SK-N-MC (cell line): ENCODE results near the gene ABCD2.

ENCODE experiments used
- DNase-seq: peaks from one replicate; pipeline ENCODE4 v3.0.0-alpha.2; 2011; ENCODE audit warnings: low read depth, low spot score
- H3K27ac ChIP-seq: fragments of 200-600 bp; sonication (generic); 2 replicates; pipeline ENCODE4 v1.5.1; 2016; ENCODE audit warnings: mixed run types
- H3K36me3 ChIP-seq: fragments of 200-600 bp; sonication (generic); 2 replicates; pipeline ENCODE4 v1.6.1; 2017; ENCODE audit warnings: antibody characterized with exemption, low read length, mixed read lengths; ENCODE audit not compliant: insufficient read depth
- H3K4me3 ChIP-seq: fragments of 200-600 bp; sonication (generic); 2 replicates; pipeline ENCODE4 v1.5.1; 2016
- H3K9ac ChIP-seq: fragments of 200-600 bp; sonication (generic); 2 replicates; pipeline ENCODE4 v1.8.0; 2017; ENCODE audit warnings: mixed run types, mixed read lengths; ENCODE audit not compliant: insufficient read length
- H3K9me3 ChIP-seq: fragments of 200-600 bp; sonication (generic); 2 replicates; pipeline ENCODE4 v1.6.1; 2017; ENCODE audit warnings: low read depth, mild to moderate bottlenecking, antibody characterized with exemption, low read length, moderate library complexity, mixed read lengths
- EZH2 ChIP-seq: fragments of 200-600 bp; sonication (generic); IDR thresholded peaks from one replicate; pipeline ENCODE4 v1.6.1; 2017; ENCODE audit warnings: antibody characterized with exemption
- FOXP2 ChIP-seq: optimal IDR thresholded peaks from 2 replicates; pipeline ENCODE3; 2011; ENCODE audit warnings: mild to moderate bottlenecking, moderate library complexity; ENCODE audit not compliant: insufficient read depth; ENCODE audit errors: extremely low read length, control extremely low read depth
- POLR2AphosphoS5 ChIP-seq: IDR thresholded peaks from 2 replicates; pipeline ENCODE4 v1.6.1; 2012; ENCODE audit warnings: mild to moderate bottlenecking, low read depth, low read length, borderline replicate concordance

ABCD2 gene

DNA sequence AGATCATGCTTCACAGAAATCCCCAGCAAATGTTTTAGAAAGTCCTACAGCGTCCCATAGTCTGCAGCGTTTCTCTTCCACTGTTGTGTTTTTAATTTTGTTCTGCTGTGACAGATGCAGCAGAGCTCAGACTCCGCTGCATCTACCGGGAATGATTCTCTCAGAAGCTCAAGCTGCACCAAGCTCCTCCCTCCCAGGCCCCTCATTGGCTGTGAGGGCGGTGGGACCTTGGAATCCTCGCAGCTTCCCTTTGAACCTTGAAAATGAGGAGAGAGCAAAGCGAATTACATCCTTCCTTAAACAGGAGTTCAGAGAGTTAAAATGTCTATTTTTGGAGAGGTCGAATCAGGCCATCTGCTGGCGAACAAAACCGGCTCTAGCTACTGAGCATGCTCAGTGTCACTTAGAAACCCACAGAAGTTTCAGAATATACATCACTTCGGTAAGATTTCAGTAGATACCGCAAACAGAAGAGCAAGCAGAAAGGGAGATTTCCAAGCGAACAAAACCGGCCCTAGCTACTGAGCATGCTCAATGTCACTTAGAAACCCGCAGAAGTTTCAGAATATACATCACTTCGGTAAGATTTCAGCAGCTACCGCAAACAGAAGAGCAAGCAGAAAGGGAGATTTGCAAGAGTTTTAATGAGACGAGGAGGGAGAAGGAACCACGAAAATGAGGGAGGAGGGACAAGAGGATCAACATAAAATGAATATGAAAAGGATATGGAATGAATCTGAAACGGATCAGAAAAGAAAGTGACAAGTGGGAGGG lies at the start of gene ABCD2:
ABCD2 (minus strand) TSS at position 144 of the 774 bp plus-strand sequence. CDS start 188 bp downstream, outside the sequence.
- Histone ChIP-seq H3K27ac (peak within 1 kb of the TSS; percentile 4; the same call in 1 of the 2 replicates), H3K4me3 (peak within 1 kb of the TSS; percentile 81), H3K9ac (peak within 1 kb of the TSS; percentile 62), H3K9me3 (no peaks in the 10 kb centered on the region), H3K36me3 (no peaks in the 10 kb centered on the region)
- peak; percentile 45 for DNase-seq
- TF ChIP-seq POLR2AphosphoS5 (no peak), FOXP2 (no peak), EZH2 (no peak)

DNA sequence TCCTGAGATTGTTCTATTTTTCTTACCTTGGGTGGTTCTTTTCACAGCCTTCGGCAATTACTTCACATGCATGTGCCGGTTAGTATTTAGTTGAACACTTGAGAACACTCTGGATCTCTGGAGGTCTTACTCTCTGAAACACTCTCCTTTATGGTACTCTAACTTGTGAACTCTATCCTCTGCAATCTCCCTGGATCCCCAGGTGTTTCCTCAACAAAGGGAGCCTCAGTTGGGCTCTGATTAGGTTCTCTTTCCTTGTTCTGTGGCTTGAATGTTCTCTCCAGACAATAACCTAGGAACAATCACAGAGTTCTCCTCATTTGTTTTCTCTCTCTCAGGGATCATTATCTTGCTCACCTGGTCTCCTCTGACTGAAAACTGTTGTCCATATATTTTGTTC lies 40.5 kb upstream of the ABCD2 start:
- no peak for DNase-seq
- no peak overlapping the region for H3K4me3 ChIP-seq
- TF ChIP-seq EZH2 (no peak), POLR2AphosphoS5 (no peak), FOXP2 (no peak)

DNA sequence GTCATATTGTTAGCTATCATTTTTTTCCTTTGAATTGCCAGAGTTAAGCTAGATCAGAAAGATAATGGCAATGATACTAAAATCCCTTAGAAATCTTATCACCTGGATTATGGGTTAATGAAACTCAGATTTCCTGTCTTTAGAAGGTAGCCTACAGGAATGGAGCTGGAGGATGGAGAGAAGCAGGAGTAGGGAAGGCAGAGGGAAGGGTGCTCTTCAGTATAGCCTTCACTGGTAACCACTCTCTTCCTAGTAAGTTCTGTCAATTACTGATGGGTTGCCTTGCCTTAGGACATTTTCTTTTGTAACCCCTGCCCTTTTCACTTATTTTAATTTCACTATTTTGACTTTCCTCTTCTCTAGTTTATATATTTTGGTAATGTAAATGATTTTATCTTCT lies 27.8 kb upstream of the ABCD2 start:
- no peak overlapping the region for H3K27ac ChIP-seq
- TF ChIP-seq EZH2, result no peak
- no peak for TF ChIP-seq POLR2AphosphoS5
- TF ChIP-seq FOXP2, result no peak
- no peaks in the 10 kb centered on the region for H3K36me3 ChIP-seq
- H3K9me3 ChIP-seq, result no peaks in the 10 kb centered on the region
- DNase-seq, result no peak
- H3K9ac ChIP-seq, result no peak overlapping the region
- H3K4me3 ChIP-seq, result no peak overlapping the region

More for the DNA sequence above, 40.5 kb upstream of the ABCD2 start:
- no peaks in the 10 kb centered on the region for H3K36me3 ChIP-seq
- no peaks in the 10 kb centered on the region for H3K9me3 ChIP-seq
- no peak overlapping the region for H3K9ac ChIP-seq
- no peak overlapping the region for H3K27ac ChIP-seq

DNA sequence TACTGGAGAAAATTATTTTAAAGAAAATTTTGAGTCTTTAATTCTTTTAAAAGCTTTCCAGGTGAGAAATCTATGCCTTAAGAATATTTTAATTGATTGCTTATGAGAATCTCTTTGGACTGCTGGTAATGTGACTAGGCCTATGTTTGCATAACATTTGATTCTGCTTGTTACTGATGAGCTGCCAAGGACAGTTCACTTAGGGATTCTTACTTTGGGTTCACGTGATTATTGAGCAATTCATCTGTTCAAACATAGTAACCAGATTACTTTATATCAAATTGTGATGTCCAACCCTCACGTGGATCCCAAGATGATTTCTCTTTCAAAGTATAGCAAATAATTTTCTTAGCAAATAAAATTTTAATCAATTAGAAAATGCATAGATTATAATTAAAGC lies 27.4 kb upstream of the ABCD2 start:
- Histone ChIP-seq H3K36me3 (no peaks in the 10 kb centered on the region), H3K9ac (no peak overlapping the region), H3K27ac (no peak overlapping the region), H3K4me3 (no peak overlapping the region), H3K9me3 (no peaks in the 10 kb centered on the region)
- no peak for DNase-seq
- TF ChIP-seq EZH2 (no peak), POLR2AphosphoS5 (no peak), FOXP2 (no peak)

DNA sequence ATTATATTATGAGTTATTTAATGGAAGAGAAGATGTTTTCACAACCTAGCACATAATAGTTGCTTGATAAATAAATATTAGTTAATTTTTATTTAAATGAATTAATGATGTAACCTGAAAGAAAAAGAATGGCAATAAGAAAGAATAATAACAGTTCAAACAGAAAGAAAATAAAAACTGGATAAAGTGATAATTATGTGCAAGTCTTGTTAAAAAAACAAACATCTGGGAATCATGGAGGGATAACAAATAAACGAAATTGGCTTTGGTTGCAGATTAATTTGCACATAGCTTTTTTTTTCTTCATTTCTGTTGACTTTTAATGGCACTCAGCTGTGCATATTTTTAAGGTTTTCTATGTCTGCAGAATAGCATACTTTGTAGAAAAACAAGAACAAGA lies 23.4 kb upstream of the ABCD2 start:
- Histone ChIP-seq H3K9me3 (no peaks in the 10 kb centered on the region), H3K9ac (no peak overlapping the region), H3K36me3 (no peaks in the 10 kb centered on the region), H3K27ac (no peak overlapping the region), H3K4me3 (no peak overlapping the region)
- no peak for TF ChIP-seq EZH2
- no peak for TF ChIP-seq FOXP2
- TF ChIP-seq POLR2AphosphoS5, result no peak
- no peak for DNase-seq

DNA sequence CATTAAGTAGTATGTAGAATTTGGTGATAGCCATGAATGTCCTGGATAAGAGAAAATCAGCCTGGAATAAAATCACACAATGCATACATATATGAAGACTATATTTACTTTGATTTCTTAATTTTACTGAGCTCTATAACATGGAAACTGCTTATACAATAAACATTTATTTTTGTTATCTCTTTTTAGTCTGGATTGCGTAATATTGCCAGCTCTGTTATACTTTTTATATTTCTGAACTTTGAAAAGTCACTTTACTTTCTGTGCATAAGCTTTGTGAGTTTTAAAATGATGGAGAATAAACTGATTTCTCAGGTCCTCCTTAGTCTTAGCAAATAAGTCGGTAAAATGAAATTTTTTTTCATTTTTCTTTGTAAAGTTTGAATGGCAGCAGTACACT lies 19.2 kb upstream of the ABCD2 start:
- no peak overlapping the region for H3K4me3 ChIP-seq
- no peak for DNase-seq
- H3K36me3 ChIP-seq, result no peaks in the 10 kb centered on the region
- no peaks in the 10 kb centered on the region for H3K9me3 ChIP-seq
- no peak for TF ChIP-seq EZH2
- no peak for TF ChIP-seq FOXP2
- TF ChIP-seq POLR2AphosphoS5, result no peak
- H3K9ac ChIP-seq, result no peak overlapping the region
- H3K27ac ChIP-seq, result no peak overlapping the region

DNA sequence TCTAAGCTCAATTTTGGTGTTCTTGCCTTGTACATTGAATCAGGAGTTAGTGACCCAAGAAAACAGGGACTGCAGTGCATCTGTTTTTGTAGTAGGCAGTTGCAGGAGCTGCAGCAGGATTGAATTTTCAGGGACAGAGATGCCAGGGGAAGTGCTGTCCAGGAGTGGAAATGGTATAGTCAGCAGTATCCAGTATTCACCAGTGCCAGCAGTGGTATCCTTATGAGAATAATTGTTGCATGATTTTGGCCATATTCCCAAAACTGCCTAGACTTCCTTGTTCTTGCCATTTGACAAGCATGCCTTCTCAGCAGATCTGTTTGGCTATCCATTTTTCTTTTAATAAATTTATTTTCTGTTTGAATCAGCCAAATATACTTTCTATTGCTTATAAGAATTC lies 18.6 kb upstream of the ABCD2 start:
- Histone ChIP-seq H3K27ac (no peak overlapping the region), H3K9me3 (no peaks in the 10 kb centered on the region), H3K9ac (no peak overlapping the region), H3K36me3 (no peaks in the 10 kb centered on the region), H3K4me3 (no peak overlapping the region)
- TF ChIP-seq FOXP2 (no peak), EZH2 (no peak), POLR2AphosphoS5 (no peak)
- DNase-seq, result no peak

DNA sequence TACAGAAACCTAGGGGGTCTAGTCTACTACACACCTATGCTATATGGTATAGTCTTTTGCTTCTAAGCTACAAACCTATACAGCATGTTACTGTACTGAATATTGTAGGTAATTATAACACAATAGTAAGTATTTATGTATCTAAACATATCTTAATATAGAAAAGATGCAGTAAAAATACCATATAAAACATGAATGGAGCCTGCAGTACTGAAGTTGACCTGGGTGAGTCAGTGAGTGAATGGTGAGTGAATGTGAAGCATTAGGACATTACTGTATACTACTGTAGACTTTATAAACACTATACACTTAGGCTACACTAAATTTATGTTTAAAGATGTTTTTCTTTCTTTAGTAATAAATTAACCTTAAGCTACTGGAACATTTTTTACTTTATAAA lies 13.1 kb upstream of the ABCD2 start:
- no peaks in the 10 kb centered on the region for H3K36me3 ChIP-seq
- H3K27ac ChIP-seq, result no peak overlapping the region
- H3K9ac ChIP-seq, result no peak overlapping the region
- no peaks in the 10 kb centered on the region for H3K9me3 ChIP-seq
- H3K4me3 ChIP-seq, result no peak overlapping the region
- no peak for TF ChIP-seq POLR2AphosphoS5
- DNase-seq, result no peak

DNA sequence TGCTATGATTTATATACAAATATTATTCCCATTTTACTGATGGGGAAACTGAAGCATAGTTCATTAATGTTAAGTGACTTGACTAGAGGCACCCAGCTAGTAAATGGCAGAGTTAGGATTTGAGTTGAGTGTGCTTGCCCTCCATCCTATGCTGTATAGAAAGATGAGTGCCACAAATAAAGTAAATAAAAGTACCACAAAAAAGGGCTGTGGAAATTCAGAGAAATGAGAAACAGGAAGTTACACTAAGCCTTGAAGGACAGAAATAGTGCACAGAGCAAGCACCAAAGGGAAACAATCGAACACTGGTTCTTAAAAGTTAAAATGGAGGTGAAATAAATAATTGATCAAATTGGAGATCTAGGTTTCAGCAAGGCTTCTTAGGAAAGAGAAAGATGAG lies 9.2 kb upstream of the ABCD2 start:
- no peak overlapping the region for H3K27ac ChIP-seq
- H3K4me3 ChIP-seq, result no peak overlapping the region
- no peak for TF ChIP-seq FOXP2
- TF ChIP-seq POLR2AphosphoS5, result no peak
- no peak for TF ChIP-seq EZH2
- DNase-seq, result no peak
- H3K36me3 ChIP-seq, result no peaks in the 10 kb centered on the region
- H3K9ac ChIP-seq, result no peak overlapping the region
- no peaks in the 10 kb centered on the region for H3K9me3 ChIP-seq
